OCI-LY7 (cell line): ENCODE results near the gene ORM2.

Experiments
- EZH2phosphoT487 ChIP-seq: fragments of 200-600 bp; sonication (generic); IDR thresholded peaks from 2 replicates; pipeline ENCODE4 v1.6.1; 2018; ENCODE audit warnings: low read depth, borderline replicate concordance, mild to moderate bottlenecking, mixed run types, antibody characterized with exemption, low read length, moderate library complexity, mixed read lengths
- TF ChIP-seq, protein P1 (sequence below): fragments of 200-600 bp; sonication (generic); conservative IDR thresholded peaks from 2 replicates; pipeline ENCODE4 v1.5.1; 2014; ENCODE audit warnings: mild to moderate bottlenecking, antibody characterized with exemption, low read length, moderate library complexity, mixed read lengths

DNA sequence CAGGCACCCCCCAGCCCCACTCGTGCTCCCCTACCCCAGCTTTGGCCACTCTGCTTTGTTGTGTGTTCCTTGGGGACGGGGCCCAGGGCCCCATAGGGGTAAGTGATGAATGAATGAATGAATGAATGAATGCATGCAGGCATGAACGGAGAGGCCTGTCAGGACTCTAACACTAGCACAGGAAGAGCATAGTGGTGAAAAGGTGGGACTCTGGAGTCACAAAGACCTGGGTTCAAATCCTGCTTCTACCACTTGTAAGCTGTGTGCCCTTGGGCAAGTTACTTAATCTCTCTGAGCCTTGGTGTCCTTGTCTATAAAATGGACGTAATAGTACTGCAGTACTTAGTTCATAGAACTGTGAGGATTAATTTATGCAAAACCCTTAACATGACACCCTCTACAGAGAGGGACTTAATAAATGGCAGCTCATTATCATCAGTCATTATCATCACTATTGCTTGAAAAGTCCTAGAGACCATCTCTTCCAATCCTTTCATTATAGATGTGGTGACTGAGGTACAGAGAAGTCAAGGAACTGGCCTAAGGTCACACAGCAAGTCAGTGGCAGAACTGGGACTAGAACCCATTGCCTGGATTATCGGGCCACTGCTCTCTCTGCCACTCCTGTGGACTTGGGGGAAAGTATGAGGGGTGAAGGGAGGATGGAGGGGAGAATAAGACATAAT is 13.2 kb downstream of the ORM2 start:
- TF ChIP-seq, protein P1, sequence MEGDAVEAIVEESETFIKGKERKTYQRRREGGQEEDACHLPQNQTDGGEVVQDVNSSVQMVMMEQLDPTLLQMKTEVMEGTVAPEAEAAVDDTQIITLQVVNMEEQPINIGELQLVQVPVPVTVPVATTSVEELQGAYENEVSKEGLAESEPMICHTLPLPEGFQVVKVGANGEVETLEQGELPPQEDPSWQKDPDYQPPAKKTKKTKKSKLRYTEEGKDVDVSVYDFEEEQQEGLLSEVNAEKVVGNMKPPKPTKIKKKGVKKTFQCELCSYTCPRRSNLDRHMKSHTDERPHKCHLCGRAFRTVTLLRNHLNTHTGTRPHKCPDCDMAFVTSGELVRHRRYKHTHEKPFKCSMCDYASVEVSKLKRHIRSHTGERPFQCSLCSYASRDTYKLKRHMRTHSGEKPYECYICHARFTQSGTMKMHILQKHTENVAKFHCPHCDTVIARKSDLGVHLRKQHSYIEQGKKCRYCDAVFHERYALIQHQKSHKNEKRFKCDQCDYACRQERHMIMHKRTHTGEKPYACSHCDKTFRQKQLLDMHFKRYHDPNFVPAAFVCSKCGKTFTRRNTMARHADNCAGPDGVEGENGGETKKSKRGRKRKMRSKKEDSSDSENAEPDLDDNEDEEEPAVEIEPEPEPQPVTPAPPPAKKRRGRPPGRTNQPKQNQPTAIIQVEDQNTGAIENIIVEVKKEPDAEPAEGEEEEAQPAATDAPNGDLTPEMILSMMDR = no peak
- no peak for TF ChIP-seq EZH2phosphoT487
